IPS-NIHi7 (cell line): ENCODE data around the gene PPP2R2C.

Experiments used
- DNase-seq: peaks from one replicate; pipeline ENCODE4 v3.0.0; 2012; ENCODE audit warnings: mixed read lengths; ENCODE audit errors: extremely low spot score

PPP2R2C gene

DNA sequence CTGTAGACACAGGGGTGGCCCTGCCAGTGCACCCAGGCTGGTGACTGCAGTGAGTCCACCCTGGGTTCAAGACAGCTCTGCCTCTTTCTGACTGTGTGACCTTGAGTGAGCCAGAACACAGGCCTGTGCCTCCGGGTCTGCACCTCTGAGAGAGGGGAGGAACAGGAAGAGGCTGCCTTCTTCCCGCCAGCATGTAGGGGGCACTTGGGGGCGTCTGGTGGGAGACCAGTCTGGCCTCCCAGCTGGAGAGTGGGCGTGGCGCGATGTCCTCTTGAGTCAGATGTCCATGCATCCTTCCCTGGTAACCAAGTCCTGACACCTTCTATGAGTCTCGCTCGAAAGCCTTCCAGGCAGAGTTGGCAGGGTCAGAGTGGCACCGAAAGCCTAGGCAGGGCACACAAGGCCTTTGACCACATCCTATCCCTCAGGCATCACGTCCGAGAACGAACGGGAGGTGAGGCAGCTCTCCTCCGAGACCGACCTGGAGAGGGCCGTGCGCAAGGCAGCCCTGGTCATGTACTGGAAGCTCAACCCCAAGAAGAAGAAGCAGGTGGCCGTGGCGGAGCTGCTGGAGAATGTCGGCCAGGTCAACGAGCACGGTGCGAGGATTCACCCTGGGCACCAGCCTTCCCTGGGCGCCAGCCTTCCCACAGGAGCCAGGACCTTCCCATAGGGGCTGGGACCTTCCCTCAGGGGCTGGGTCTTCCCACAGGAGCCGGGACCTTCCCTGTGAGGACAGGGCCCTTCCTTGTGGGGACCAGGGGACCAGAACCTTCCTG is 181.5 kb downstream of the PPP2R2C start:
- DNase-seq, result peak; percentile 37

DNA sequence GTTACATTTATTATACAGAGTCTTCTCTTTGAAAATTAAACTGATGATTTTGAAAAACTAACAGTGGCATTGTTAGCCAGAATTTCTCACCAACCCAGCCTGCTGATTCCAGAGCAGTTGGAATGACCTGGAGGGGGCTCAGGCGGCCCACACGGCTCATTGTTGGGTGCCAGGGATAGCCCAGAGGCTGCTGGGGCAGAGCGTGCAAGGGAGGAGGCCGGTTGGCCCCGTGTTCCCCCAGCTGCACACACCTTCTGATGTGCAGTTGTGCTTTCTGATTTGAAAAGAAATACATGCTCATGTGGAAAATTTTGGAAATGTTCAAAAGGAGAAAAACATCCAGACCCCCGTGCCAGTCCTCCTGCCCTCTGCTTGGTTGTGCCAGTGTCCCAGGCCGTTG is 182.2 kb downstream of the PPP2R2C start:
- no peak for DNase-seq

DNA sequence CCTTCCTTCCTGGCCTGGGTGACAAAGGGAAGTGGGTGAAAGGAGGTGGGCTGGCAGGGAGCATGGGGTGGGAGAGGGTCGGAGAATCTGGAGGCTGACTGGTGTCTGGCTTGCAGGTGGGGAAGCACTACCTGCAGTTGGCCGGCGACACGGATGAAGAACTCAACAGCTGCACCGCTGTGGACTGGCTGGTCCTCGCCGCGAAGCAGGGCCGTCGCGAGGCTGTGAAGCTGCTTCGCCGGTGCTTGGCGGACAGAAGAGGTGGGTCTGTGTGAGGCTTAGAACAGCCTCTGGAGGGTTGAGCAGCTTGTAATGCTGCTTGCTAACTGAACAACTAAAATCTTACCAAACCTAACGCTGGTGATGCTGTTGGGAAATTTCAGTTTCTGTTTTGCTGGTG is 183.5 kb downstream of the PPP2R2C start:
- DNase-seq, result no peak

- DNase-seq, result no peak
Observed at GRCh38 chr4:6288342-6288741, 184.1 kb downstream of the PPP2R2C start.

- DNase-seq, result no peak
Observed at GRCh38 chr4:6287017-6287788, 185.2 kb downstream of the PPP2R2C start.

- DNase-seq, result no peak
Observed at GRCh38 chr4:6283282-6283681, 189.1 kb downstream of the PPP2R2C start.

DNA sequence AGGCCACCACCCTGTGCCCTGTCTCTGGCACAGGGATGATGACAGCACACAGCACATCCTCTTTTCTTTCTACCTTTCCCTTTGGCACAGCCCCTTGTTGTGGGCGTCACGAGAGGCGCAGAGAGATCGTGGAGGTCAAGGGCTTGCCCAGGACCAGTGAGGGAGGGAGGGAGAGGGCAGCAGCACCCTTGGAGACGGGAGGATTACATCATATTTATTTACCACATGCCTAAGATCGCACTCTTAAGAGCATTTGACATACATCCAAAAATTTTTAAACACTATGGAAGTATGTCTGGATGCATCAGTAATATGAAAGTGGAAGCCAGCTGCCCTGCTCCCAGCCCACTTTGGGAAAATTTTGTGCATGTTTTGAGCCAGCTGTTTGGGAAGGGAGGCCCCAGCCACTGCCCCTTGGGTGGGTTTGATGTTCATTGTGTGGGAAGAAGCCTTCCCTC is 190.1 kb downstream of the PPP2R2C start:
- no peak for DNase-seq

DNA sequence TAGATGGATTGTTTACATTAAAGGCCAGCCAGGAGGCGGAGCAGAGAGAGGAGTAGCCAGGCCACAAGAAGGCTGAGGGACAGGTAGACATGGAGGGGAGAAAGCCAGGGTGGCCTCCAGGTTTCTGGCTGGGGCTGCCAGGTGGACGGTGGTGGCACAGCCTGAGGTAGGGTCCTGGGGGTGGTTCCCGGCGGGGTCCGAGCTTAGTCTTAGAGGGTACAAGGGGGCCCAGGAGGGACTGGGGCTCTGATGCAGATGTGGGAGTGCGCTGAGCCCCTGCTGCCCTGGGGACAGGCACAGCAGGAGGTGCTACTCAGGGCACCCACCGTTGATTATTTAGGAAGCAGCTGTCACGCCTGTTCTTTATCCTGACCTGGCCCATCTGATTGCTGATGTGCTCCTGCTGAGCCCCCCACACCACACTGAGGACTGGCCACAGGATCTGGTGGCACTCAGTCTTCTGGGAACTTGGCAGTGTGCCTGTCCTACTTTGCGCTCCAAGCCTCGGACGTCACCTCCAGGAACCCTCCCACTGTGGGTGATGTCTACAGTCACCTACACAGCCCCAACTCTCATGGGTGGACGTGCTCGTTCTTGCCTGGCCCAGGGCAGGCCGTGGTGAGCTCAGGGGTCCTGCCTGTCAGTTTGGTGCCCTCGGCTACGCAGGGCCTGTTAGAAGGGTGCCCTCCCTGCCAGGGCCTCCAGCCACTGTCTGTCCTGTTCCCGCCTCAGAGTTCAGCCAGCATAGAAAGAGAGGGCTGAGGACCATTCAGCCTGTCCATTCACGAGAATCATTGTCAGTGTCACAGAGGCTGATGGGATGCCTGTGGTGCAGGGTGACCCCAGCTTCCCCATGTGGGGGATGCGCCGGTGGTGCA is 190.7 kb downstream of the PPP2R2C start:
- no peak for DNase-seq

DNA sequence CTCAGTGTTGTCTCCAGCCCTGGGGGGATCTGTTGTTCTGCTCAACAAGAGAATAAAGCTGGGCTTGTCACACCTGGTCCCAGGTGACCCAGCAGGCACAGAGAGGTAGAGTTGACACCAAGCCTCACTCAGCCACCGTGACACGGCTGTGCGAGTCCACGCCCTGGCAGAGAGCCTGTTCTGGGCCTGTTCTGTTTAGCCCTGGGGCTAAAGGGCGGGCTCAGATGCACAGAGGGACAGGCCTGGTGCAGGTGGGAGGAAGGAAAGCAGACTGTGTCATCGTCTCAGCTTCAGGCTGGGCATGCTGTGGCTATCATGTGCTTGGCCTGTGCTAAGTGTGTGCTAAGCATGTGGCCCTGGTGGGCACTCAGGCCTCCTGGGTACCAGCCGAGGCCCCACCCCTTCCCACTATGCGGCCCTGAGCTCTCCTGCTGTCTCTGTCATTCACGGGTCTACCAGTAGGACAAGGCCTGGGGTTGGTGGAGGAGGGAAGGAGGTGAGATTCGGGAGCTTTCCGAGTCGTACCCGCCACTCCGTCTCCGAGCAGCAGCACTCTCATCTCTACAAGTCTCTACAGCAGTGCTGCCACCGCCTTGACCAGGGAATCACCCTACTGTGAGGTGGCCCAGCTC is 191.9 kb downstream of the PPP2R2C start:
- no peak for DNase-seq

- DNase-seq, result no peak
Observed at GRCh38 chr4:6279582-6280289, 192.7 kb downstream of the PPP2R2C start.

DNA sequence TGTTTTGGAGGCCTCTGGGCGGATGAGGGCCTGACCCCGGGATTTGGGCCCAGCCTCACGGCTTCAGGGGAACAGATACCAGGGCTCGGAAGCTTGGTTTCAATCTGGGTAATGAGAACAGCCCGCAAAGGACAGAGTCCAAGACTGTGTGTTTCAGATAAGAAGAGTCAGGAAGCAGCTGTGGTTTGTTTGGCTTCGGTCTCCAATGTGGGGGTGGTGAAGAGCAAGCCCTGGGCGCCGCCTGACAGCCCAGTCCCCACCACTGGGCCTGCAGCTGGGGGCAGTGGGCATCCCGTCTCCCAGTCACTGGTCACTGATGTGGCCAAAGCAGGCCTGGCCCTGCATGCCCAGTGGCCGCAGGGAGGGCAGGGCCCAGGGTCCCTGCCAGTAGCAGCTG is 193.6 kb downstream of the PPP2R2C start:
- no peak for DNase-seq

DNA sequence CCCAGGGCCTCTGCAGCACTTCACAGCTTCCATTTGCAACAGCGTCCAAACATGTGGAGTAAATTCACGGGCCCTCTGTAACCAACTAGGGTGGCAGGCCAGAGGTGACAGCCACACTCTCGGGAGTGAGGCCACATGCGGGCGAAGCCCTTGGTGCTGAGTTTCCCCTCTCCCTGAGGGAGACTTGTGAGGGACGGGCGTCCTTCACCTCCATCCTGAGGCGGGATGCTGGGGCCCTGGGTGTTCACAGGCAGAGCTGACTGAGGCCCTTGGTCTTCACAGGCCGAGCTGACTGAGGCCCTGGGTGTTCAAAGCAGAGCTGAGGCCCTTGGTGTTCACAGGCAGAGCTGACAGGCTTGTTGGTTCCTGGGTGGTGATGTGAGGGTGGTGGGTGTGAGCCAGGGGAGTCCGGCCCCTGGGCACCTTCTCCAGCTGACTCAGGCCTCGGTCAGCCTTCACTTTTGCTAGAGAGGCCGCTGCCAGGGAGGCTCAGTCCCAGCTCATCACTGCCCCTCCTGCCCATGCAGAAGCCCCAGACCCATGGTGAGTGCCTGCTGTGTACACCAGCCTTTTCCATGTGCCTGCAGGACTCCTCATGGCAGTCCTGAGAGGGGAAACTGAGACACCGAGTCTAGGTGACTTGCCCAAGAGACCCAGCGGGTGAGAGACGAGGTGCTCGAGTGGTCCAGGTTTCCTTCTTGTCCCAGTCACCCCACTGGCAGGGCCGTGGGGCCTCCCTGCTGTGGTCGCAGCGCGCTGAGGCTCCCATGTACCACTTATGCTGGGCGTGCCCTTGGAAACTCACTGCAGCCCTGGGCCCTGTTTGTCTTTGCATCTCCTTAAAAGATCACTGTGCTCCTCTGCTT is 194.2 kb downstream of the PPP2R2C start:
- DNase-seq, result no peak

GRCh38 chr4:6277139-6277802 is 195.1 kb downstream of the PPP2R2C start:
- DNase-seq, result no peak

DNA sequence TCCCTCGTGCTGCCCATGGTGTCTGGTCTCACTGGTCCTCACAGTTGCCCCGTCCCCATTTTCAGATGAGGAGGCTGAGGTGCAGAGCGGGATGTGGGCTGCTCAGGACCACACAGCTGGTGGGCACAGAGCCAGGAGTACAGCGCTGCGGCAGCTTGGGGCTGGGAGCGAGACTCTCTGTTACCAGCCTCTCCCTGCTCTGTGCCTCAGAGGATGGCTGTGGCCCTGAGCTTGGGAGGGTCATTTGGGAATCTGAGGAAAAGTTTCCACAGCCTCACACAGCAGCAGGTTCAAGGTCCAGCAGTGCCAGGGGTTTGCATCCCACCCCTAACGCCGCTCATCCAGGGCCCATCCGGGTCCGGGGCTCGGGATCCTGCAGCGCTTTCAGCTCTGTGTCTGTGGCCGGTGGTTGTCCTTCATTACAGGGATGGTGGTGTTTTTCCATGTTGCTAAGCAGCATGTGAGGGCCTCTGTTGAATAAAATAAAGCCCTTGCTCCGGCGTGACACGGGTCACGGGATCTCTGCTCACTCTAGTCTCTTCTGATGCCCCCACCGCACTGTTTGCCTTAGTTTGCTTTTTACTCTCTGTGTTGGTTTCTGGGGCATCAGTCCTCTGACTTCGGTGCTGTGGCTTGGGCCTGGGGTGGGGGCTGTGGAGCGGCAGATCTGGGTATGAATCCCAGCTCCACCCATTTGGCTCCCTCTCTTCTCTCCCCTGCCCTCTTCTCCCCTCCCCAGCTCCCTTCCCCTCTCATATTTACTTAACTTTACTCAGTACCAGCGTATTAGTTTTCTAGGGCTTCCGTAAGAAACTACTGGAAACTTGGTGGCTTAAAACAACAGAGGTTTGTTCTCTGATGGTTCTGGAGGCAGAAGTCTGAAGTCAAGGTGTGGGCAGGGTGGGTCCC is 196.3 kb downstream of the PPP2R2C start:
- no peak for DNase-seq

GRCh38 chr4:6275351-6275750 is 197.1 kb downstream of the PPP2R2C start:
- no peak for DNase-seq

DNA sequence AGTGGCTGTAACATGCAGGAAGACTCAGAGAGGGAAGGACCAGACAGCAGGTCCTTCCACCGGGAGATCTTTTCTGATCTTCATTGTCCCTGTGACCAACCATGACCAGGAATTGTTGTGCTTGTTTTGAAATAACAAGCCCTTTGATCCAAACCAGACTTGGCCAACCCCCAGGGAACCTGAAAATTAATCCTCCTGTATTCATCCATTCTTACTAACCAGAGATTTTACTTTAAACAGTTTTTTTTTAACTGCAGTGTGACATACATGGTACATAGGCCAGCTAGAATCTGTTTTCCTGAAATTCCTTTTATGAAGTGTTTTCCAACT is 198.8 kb downstream of the PPP2R2C start:
- DNase-seq, result no peak

- DNase-seq, result no peak
Observed at GRCh38 chr4:6272863-6273660, 199.4 kb downstream of the PPP2R2C start.
